Activated CD4-positive, CD25-positive, alpha-beta regulatory T cell treated with anti-CD3 and anti-CD28 coated beads, Interleukin-2, amount 50 U/mL, for 24 hours (primary cell): Measurements from ENCODE around the gene SPSB4.

ENCODE experiments used
- ATAC-seq, 2 donors: fragments of 150-1000 bp; cut with Tn5 transposase; one replicate each; pipeline ENCODE4 v1.10.0; 2021; ENCODE audit warnings: mild to moderate bottlenecking in 1 of 2, moderate library complexity in 1 of 2

Gene SPSB4

DNA sequence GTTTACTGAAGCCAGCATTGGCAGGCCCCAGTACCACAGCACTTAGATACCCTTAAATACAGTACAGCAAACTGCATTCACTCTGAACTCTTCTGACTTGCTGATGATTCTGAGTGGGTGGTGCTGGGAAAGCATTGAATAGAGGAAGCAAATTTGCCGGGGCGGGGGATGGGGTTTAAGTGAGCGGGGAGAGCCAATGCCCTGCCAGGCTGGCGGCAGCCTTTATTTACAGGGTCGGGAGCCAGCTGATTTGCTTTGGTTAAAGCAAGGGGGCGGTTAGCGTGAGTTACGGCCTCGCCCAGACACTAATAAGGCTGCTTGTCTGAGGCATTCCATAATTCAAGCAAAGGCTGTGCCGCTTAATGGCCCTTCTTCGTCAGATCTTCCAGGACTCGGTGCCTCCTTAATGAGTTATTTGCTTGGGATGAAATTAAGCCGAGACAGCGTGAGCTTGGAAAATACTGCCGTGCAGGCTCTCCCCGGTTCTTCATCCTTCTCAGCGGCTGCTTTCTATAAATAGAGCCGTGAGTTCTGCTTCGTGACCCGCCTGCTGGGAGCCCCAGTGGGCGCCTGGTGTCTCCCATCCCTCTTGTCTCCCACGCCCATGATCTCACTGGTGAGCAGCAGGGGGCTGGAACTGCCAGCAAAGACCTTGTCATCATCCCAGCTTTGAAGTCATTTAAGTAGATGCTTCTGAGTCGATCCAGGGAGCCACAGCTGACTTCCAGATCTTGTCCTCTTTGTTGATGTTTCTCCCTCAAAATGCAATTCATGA is 25.8 kb downstream of the SPSB4 start:
- ATAC-seq, result no peak

DNA sequence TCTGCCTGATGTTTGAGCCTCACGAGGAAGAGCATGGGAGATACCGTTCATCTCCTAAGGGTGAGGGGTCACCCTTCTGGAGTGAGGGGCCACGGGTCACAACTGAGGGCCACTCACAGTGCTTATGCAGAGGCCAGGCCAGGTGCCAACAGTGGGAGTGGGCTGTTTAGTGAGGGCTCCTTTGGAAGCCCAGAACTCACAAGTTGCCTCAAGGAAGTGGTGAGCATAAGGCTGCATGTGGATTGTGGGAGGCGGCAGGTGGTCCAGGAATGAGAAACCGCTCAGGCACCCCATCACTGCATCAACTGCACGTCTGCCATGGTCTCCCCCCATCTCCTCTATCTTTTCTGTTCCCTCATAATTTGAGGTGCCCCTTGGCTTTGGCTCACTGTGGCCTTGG is 26.5 kb downstream of the SPSB4 start:
- ATAC-seq, result no peak

DNA sequence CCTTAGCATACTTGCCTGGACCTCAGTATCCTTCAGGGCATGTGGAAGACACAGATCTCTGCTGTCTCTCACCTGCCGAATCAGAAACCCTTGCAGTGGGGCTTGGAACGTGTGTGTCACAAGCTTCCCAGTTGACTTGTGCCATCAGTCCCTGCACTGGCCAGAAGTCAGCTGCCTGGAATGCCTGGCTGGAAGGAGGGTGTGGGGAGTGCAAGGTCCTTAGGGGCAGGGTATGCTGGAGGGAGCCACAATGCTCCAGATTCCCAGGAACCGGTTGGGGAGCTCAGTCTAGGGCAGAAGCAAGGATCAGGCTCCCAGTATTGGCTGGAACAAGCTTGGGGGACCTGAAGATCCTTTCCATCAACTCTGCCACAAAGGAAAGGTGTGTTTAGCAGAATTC is 27.1 kb downstream of the SPSB4 start:
- no peak for ATAC-seq

DNA sequence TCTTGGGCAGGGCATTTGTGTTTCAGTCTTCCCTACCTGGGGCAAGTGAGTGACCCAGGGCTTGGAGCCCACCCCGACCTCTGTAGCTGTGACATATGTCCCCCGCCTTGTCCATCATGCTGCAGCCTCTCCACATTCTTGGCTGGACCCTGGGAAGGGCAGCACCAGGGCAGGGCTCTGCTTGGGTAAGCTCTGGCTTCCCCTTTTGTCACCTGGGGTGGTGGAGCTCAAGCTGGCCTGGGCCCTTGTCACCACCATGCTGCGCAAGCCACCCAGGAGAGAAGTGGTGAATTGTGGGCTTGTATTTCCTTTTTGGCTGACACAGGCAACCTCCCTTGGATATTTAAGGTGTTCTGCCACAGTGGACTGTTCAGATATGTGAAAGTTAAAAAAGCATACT is 29.3 kb downstream of the SPSB4 start:
- no peak for ATAC-seq

DNA sequence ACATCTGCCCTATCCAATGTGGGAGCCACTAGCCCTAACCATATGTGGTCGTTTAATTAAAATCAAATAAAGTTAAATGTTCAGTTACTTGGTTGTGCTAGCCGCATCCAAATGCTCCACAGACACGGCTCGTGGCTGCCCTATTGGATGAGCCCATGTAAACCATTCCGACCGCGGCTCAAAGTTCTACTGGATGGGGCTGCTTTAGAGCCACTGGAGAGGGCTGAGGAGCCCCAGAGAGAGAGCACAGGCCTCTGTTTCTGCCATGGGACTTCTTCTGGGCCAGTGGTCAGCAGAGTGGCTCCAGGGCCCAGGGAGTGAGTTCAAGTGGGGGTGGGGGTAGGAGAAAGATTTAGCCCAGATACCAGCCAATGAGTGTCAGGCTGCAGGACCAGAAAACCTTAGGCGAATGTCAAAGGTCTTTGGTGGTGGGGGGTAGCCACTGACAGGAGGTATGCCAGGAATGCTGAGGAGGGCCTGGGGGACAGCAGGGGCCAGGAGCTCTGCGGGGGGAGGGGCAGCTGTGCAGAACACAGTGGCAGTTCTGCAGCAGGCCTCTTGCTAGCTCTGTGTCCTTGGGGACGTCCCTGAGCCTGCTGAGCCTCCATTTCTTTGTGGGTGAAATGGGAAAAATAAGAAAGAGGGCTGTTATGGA is 30.1 kb downstream of the SPSB4 start:
- no peak for ATAC-seq

DNA sequence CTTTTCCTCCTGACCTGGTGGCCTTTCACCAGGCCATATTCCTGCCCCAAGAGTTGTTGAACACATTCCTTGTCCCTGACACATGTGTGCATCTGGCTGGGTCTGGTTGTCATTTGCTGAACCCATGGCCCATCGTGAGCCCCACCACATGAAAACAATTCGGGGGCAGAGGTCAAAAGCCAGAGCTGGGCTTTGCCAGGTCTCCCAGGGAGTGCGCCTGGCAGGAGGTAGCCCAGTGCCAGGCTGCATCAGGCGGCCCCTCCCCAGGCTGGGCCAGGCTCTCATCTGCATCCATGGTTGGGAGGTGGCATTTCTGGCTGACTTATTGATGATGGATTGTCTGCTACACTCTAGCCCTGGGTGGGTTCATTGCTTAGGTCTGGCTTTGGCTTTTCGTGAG is 30.9 kb downstream of the SPSB4 start:
- no peak for ATAC-seq

DNA sequence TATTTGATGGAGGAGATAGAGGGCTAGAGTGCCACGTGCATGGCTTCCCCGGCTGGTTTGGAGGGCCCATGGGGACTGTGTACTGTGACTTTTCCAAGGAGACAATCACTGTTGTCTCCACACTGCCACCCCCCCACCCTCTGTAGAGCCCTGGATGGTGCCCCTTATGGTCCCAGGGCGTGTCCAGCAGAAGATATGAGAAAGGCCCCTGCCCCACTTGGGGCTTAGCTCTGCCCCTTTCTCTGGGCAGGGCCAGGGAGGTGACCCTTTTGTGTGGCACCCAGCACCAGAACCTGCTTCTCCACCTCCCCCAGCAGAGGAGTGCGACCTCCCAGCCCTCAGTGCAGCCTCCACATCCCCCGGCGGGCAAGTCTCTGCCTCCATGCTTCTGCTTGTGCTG is 32.1 kb downstream of the SPSB4 start:
- ATAC-seq, result no peak

DNA sequence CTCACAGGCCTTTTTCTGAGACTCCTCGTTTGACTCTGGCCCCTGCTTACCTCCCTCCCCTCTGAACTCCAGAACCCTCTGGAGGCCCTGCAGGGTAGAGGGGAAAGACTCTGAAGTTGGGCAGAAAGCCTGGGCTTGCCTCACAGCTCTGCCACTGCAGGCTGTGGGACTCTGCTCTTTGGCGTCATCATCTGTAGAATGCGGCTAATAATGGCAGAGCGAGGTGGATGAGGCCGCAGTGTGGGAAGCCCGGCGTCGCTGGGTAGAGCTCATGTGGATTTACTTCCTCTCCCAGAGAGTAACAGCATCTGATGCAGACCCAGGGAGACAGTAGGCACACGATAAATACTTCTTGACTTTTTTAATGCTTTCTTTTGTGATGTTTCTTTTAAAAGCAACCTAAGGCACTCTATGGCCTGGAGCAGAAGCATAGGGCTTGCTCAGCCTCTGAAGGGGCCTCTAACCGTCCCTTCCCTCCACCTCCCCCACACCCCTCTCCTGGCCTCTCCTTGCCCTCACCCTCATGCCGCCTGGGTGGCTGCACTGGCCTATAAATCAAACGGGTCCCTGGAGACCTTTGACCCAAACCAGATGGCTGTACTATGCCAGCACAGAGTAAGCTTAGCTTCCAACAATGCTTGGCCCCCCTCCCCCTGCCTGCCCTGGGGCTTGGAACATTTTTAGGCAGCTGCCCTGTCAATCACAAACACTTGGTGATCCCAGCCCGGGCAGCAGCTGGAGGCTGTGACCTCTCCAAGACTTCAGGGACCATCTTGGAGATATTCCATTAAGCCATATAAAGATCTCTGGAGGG is 32.9 kb downstream of the SPSB4 start:
- no peak for ATAC-seq

DNA sequence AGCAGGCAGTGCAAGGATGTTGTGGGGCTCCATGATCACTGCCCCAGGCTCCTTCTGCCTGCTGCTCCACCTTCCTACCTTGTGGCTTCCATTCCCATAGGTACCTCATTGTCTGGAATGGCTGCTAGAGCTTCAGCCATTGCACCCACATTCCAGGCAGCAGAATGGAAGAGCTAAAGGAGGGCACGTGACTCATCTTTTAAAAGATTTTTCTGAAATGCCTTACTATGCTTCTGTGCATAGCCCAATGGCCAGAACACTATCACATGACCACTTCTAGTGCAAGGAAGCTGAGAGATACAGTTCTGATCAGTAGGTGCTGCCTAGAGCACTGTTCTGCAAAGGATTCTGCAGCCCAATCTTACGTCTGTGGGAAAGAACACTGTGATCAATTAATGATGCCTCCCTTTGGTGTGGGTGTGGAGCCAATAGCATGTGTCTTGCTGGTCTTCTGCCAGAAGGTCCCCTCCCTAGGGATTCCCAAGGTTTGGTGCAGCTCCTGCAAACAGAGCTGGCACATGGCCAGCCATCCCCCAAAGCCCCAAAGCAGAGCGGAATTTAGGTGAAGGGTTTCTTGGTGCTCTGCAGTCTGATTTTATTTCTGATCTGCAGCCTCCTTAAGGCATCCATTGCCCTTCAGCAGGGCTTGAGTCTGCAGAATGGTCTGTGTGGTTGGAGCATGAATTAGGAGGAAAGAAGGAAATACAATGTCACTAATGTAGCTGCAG is 34.4 kb downstream of the SPSB4 start:
- no peak for ATAC-seq

DNA sequence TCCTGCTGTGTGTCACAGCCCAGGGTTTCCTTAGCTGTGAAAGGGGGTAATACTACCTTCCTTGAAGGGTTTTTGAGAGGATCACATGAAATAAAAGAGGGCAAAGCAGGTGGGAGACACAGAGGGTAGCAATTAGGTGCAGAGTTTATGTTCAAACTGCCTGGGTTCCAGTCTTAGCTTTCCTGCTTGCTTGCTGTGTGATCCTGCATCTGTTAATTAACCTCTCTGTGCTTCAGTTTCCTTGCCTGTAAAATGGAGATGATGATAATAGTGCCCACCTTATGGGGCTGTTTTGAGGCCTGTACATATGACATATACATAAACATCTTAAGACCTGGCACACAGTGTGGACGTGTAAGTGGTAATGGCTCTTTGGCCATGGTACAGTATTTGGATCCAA is 35.0 kb downstream of the SPSB4 start:
- no peak for ATAC-seq

DNA sequence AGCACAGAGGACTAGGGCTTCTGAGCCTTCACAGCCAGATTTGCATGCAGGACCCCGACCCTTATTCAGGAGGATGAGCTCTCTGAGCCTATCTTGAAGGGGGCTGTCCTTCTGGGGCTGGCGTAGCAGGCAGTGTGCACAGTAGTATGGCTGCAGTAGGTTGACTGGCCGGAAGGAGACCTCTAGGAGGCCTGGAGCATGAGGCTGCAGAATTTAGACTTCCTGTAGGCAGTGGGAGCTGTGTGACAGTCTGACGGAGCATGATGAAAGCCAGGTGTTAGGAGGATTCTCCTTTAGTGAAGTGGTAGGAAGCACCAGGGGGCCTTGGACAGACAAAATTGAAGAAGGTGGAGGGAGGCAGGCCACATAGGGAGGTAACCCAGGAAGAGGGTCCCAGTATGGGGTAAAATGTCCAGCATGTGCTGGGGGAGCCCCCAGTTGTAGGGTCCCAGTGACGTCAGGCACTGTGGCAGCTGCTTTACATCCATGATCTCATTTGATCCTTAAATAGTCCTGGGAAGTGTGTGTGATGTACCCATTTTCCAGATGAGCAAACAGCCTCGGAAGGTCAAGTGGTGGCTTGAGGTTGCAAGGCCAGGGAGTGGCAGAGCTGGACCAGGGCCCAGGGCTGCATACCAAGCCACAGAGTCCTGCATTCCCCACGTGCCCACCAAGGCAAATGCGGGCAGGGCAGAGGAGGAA is 36.1 kb downstream of the SPSB4 start:
- no peak for ATAC-seq

DNA sequence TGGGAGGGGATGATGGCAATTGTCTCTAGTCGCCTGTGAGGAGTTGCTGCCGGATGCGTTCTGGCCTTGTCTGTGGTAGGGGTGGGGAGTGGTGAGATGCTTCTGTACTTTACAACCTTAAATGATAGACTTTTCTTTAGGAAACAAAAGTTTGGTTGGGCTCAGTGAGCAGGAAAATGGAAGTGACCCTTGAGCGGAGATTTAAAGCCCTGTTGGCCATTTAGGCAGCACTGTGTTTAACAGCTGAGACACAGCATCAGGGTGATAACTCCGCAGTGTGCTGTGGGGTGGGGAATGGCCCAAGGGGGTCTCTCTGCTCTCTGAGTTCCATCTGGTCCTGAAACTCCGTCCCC is 36.6 kb downstream of the SPSB4 start:
- ATAC-seq, result no peak

DNA sequence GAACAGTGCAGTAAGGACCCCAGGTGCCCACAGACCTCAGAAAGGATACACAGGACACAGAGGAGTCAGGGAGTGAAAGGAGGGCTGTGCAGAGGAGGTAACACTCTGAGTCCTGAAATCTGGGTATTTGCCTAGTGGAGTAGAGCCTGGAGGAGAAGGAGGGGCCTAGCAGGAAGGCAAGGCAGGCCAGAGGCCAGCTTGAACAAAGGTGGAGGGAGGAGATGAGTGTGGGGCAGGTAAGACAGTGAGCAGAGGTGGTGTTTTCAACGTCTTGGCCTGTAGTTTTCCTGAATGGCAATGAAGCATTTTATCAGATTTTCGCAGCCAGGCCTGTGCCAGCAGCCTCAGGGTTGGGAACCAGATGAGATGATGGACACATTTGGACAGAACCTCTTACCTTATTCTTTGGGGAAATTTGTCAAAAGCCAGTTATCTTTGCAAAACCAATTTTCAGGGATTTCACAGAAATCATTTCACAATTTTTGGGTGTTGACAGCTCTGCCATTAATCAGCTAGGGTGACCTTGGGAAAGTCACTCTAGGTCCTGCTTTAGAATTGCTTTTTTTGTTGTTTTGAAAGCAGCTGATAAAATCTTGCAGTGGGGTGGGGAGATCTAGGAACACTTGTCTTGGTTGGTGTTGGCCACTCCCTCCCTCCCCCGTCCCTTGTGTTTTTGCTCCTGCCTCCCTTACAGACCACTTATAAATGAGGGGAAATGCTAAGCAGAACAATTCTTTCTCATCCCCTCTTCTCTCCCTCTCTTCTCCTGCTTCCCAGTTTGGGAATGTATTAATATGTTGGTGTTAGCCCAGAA is 38.4 kb downstream of the SPSB4 start:
- ATAC-seq, result no peak

DNA sequence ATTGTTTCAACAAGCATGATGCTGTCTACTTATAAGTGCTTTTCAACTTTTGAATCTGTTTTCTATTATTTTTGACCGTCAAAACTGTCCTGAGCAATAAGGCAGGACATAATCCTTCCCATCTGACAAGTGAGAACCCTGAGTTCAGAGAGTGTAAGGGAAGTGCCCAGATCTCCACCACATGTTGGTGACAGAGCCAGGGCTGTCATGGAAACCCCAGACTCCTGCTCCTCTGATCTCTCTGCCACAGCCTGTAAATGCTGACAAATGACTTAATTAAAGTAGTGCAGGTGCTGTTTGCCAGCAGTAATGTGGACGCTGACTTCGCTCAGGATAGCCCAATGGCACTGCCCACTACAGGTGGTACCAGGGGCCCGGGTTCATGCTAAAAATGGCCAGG is 40.3 kb downstream of the SPSB4 start:
- ATAC-seq, result no peak

DNA sequence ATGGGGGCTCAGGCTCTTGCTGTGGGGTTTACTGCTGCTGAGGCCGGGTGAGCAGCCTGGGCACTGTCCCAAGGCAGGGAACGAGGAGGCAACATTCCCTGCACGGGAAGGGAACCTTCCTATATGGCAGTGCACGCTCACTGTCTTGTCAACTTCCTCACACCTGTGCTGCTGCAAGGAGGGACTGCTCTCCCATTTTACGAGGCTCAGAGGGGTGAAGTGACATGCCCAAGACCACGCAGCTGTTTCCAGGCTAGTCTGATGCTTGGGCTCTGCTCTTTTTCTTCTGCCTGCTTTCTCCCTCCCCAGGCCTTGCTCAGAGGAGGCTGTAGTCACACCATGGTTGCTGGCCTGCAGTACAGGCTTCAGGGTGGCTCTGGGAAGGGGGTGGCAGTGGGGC is 41.5 kb downstream of the SPSB4 start:
- ATAC-seq, result no peak

DNA sequence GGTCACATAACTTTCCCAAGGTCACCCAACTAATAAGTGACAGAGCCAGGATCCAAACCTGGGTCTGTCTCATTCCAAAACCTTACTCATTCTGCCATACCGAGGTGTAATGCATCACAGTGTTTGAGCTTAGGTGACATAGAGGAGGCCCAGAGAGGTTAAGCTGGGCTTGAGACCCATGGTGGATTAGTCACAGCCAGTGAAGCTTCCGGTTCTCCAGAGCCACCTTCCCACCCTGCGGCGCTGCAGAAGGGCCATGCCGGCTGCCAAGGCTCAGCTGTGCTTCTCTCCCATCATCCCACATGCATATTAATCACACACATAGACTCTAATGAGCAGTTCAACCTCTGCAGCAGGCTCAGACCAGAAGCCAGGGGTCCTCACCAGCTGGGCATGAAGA is 42.2 kb downstream of the SPSB4 start:
- ATAC-seq, result no peak

DNA sequence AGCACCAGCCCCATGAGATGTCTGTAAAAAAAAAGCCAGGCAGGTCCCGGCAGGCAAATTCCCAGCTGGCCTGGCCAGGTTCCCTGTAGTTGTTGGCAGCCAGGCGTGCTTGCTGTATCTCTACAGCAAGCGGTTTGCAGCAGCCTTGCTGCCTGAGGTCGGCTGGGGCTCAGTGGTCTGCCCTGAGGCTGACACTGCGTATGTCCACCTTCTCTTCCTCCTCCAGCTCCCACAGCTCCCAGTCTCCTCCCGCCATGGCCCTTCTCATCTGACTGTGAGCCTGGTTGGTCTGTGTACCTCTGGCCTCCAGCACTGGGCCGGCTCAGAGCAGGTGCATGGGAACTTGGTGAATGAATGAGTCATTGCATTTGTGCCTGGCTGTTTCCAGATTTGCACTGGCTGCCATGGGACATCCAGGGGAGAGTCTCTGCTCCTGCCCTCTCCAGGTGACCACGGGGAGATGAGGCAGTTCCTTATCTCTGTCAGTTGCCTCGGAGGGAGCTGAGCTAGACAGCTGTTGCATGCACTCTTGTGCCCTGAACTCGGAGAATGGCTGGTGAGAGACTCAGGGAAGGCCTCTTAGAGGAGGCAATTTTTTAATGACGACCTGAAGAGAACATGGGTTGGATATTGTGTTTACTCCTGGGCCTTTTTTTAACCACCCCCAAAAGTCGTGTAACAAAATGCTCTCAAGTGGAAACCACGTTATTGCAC is 43.0 kb downstream of the SPSB4 start:
- no peak for ATAC-seq

DNA sequence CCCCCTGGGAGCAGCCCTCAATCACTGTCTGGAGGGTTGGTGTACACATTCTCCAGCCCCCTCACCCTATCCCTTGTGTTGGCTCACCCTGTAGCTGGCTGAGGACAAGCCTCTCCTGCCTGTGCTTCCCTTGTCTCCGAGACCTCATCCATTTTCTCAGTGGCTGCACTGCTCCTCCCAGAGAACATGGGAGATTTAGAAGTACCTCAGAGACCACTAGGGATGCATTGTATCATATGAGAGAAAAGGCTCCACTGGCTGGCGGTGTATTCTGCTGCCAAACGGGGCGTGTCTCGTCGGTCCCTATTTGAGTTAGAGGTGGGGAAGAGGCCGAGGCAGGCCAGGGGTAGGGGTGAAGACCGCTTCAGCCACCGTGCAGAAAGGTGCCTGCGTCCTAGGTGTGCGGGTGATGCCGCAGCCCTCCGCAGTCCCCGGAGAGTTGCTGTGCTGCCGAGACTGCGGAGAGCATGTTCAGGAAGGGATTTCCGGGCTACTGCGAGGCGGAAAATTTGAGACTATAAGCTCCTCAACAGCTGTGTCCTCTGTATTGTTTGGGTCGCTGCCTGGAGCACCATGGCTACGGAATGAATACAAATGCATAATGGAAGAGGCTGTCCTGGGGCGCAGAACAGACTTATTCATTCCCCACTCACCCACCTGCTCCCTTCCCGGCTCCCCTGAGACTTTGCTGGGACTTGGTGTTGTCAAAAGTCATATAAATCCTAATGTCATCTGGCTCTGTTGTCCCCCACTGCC is 43.8 kb downstream of the SPSB4 start:
- no peak for ATAC-seq

DNA sequence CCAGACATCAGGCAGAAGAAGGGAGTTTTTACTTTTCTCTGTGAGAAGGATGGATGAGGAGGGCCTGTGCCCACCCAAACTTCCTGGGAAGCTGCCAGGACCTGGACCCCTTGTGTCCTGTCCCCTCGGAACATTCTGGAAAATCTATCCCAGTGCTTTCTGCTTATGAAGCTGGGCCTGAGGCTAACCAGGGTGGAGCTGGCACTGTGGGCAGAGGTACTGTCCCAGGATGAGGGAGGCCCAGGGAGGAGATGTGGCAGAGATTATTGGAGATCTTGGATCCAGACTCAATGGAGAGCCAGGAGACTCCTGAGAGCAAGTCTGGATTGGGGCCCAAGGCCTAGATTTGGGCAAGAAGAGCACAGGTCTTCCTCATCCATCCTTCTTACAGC is 44.4 kb downstream of the SPSB4 start:
- ATAC-seq, result no peak

DNA sequence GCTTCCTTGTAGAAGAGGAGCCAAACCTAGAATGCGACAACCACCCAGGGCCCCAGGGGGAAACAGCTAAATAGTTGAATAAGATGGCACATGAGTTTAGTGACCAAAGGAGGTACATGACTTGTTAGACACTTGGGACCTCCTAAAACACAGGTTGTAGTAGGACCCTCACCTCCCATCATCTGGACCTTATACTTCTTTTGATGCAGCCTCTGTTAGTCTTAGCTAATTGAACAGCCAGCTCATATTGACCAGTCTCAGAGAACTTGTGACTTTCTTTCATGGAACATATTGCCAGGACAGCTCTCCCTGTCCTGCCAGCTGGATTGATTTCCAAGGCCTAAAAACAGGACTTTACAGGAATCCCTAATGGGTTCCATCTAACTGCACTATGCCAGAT is 45.0 kb downstream of the SPSB4 start:
- ATAC-seq, result no peak
